IMR-90 (cell line): Measurements from ENCODE around the gene COPZ2. TPM values are rescaled to one million over a fixed set of nuclear protein-coding genes. Genes with fewer than 3 reads are reported as not detected.

Source experiments
- ATAC-seq: fragments of 200-7000 bp; cut with Tn5 transposase; 2 replicates; pipeline ENCODE4 v1.9.1; 2020; ENCODE audit warnings: low read depth, mild to moderate bottlenecking, moderate library complexity
- BruUV-seq: library from RNA; stranded (reverse); fragments of 400-500 nt; replicated peaks from 2 replicates; lab custom pipeline; 2021; lab: Mats Ljungman, UMichigan
- CTCF ChIA-PET: fragments of 300-600 bp; formaldehyde crosslinking; extraction: SDS; loops from one replicate; lab custom pipeline; 2021; ENCODE audit warnings: antibody characterized with exemption; lab: Yijun Ruan, JAX
- POLR2A ChIA-PET: fragments of 300-600 bp; sonication (Branson Sonifier 250); formaldehyde crosslinking; loops from one replicate; lab custom pipeline; 2022; ENCODE audit warnings: antibody characterized with exemption; ENCODE audit not compliant: unreplicated experiment; lab: Charles Lee
- DNase-seq: peaks from one replicate; pipeline ENCODE4 v3.0.0; 2013
- H2AFZ ChIP-seq: replicated peaks from 2 replicates; pipeline ENCODE3; 2013; ENCODE audit warnings: low read length, mild to moderate bottlenecking; ENCODE audit not compliant: poor library complexity
- H2AK5ac ChIP-seq: 2 replicates; pipeline ENCODE4 v1.6.1; 2013; ENCODE audit warnings: low read depth, low read length, inconsistent platforms
- H2AK9ac ChIP-seq: replicated peaks from 2 replicates; pipeline ENCODE3; 2013; ENCODE audit warnings: mild to moderate bottlenecking, low read depth, low read length, moderate library complexity; ENCODE audit not compliant: poor library complexity
- H2BK120ac ChIP-seq: 2 replicates; pipeline ENCODE4 v1.6.1; 2013; ENCODE audit warnings: low read depth, low read length, inconsistent platforms
- H2BK15ac ChIP-seq: 3 replicates; pipeline ENCODE4 v1.6.1; 2013; ENCODE audit warnings: low read depth, low read length, inconsistent platforms
- H2BK20ac ChIP-seq: 2 replicates; pipeline ENCODE4 v1.6.1; 2013; ENCODE audit warnings: low read depth, mild to moderate bottlenecking, inconsistent platforms, low read length, moderate library complexity
- H2BK5ac ChIP-seq: 2 replicates; pipeline ENCODE4 v1.6.1; 2013; ENCODE audit warnings: mild to moderate bottlenecking, low read depth, low read length, inconsistent platforms; ENCODE audit not compliant: poor library complexity, severe bottlenecking
- H3K14ac ChIP-seq: replicated peaks from 2 replicates; pipeline ENCODE4 v1.6.1; 2013; ENCODE audit warnings: low read depth, low read length, inconsistent platforms
- H3K18ac ChIP-seq: 2 replicates; pipeline ENCODE4 v1.6.1; 2013; ENCODE audit warnings: low read depth, low read length, control low read depth
- H3K23ac ChIP-seq: 2 replicates; pipeline ENCODE4 v1.6.1; 2013; ENCODE audit warnings: low read depth, low read length, inconsistent platforms
- H3K27ac ChIP-seq: 2 replicates; pipeline ENCODE4 v1.5.1; 2013; ENCODE audit warnings: mild to moderate bottlenecking, control low read depth, low read length; ENCODE audit not compliant: insufficient read depth
- H3K27me3 ChIP-seq: 2 replicates; pipeline ENCODE4 v1.6.1; 2013; ENCODE audit warnings: low read length; ENCODE audit not compliant: control insufficient read depth, insufficient read depth
- H3K36me3 ChIP-seq: 2 replicates; pipeline ENCODE4 v1.6.1; 2013; ENCODE audit warnings: low read length, mixed read lengths; ENCODE audit not compliant: control insufficient read depth, insufficient read depth
- H3K4ac ChIP-seq: 2 replicates; pipeline ENCODE4 v1.6.1; 2013; ENCODE audit warnings: low read depth, low read length, inconsistent platforms
- H3K4me1 ChIP-seq: 2 replicates; pipeline ENCODE4 v1.6.1; 2013; ENCODE audit warnings: low read length, mixed read lengths; ENCODE audit not compliant: control insufficient read depth, insufficient read depth
- H3K4me2 ChIP-seq: 2 replicates; pipeline ENCODE4 v1.6.1; 2013; ENCODE audit warnings: low read depth, mild to moderate bottlenecking, control low read depth, low read length, moderate library complexity
- H3K4me3 ChIP-seq: 2 replicates; pipeline ENCODE4 v1.5.1; 2013; ENCODE audit warnings: low read depth, mild to moderate bottlenecking, control low read depth, low read length, moderate library complexity; ENCODE audit not compliant: insufficient read depth
- H3K56ac ChIP-seq: 2 replicates; pipeline ENCODE4 v1.6.1; 2013; ENCODE audit warnings: low read length, inconsistent platforms; ENCODE audit not compliant: insufficient read depth; ENCODE audit errors: extremely low read depth
- H3K79me1 ChIP-seq, 2 experiments: 2 replicates each; pipeline ENCODE4 v1.6.1; 2013; ENCODE audit warnings: low read length in 2 of 2, inconsistent platforms in 1 of 2, low read depth in 1 of 2
- H3K9ac ChIP-seq: 2 replicates; pipeline ENCODE4 v1.6.1; 2013; ENCODE audit warnings: low read depth, low read length, control low read depth
- H3K9me1 ChIP-seq: 2 replicates; pipeline ENCODE4 v1.6.1; 2013; ENCODE audit warnings: low read length, inconsistent platforms; ENCODE audit not compliant: insufficient read depth
- H3K9me3 ChIP-seq: 2 replicates; pipeline ENCODE4 v1.6.1; 2013; ENCODE audit warnings: low read length; ENCODE audit not compliant: control insufficient read depth, insufficient read depth
- H4K20me1 ChIP-seq: 2 replicates; pipeline ENCODE4 v1.6.1; 2013; ENCODE audit warnings: low read length, inconsistent platforms; ENCODE audit not compliant: insufficient read depth
- H4K5ac ChIP-seq: 2 replicates; pipeline ENCODE4 v1.6.1; 2013; ENCODE audit warnings: mild to moderate bottlenecking, low read depth, low read length, control low read depth
- H4K8ac ChIP-seq, 2 experiments: 2 replicates each; pipeline ENCODE4 v1.6.1; 2013; ENCODE audit warnings: low read depth in 2 of 2, low read length in 2 of 2, control low read depth in 1 of 2, inconsistent platforms in 1 of 2
- H4K91ac ChIP-seq: 2 replicates; pipeline ENCODE4 v1.6.1; 2013; ENCODE audit warnings: low read depth, low read length, inconsistent platforms; ENCODE audit not compliant: insufficient read depth
- BHLHE40 ChIP-seq: fragments of 150-350 bp; IDR thresholded peaks from 2 replicates; pipeline ENCODE4 v1.6.1; 2016; ENCODE audit warnings: mild to moderate bottlenecking, low read depth, low read length
- CEBPB ChIP-seq: IDR thresholded peaks from 2 replicates; pipeline ENCODE4 v1.6.1; 2012; ENCODE audit warnings: low read depth, low read length, improper control_type of control experiment
- MAFK ChIP-seq: IDR thresholded peaks from 2 replicates; pipeline ENCODE4 v1.6.1; 2012; ENCODE audit warnings: low read depth, low read length, improper control_type of control experiment
- MAZ ChIP-seq: IDR thresholded peaks from 2 replicates; pipeline ENCODE4 v1.6.1; 2012; ENCODE audit warnings: low read depth, mild to moderate bottlenecking, low read length, improper control_type of control experiment, moderate library complexity, borderline replicate concordance
- POLR2A ChIP-seq: IDR thresholded peaks from 2 replicates; pipeline ENCODE4 v1.6.1; 2012; ENCODE audit warnings: mild to moderate bottlenecking, low read depth, low read length
- RAD21 ChIP-seq: IDR thresholded peaks from 2 replicates; pipeline ENCODE4 v1.6.1; 2012; ENCODE audit warnings: low read length, improper control_type of control experiment
- USF2 ChIP-seq: fragments of 150-350 bp; IDR thresholded peaks from 2 replicates; pipeline ENCODE4 v1.6.1; 2017; ENCODE audit warnings: mild to moderate bottlenecking, antibody characterized with exemption, low read length, low read depth
- WGBS, 2 experiments: methylation state at CpG; one replicate each; pipeline versions ENCODE4 v1.1.5 to v1.1.7; 2013; ENCODE audit warnings: missing lambda C conversion rate in 2 of 2; ENCODE audit not compliant: insufficient read length in 1 of 2; ENCODE audit errors: extremely low coverage in 2 of 2; 5-methylcytosine and 5-hydroxymethylcytosine counted together
- dilution Hi-C: fragments of 300-500 bp; cut with HindIII; formaldehyde crosslinking; loops from one replicate; pipeline ENCODE4 v1.14.3; 2018; ENCODE audit warnings: low sequenced_read_pairs; ENCODE audit not compliant: unreplicated experiment
- in situ Hi-C: fragments of 300-500 bp; cut with MboI; formaldehyde crosslinking; loops from 3 replicates; pipeline ENCODE4 v1.14.3; 2019; ENCODE audit warnings: low sequenced_read_pairs, inconsistent platforms, mixed read lengths
- intact Hi-C: fragments of 100-400 bp; cut with micrococcal nuclease; formaldehyde crosslinking; loops from 2 replicates; pipeline ENCODE4 v1.10.0; 2022
- polyA plus RNA-seq, 3 experiments: library from polyadenylated mRNA; depleted of rRNA; stranded (reverse); fragments of >200 nt; gene quantifications; 2 replicates each; pipeline ENCODE4 v1.2.3, GENCODE V29; 2012; ENCODE audit warnings: low replicate concordance in 1 of 3
- total RNA-seq: library from RNA; depleted of rRNA; stranded (reverse); fragments of >200 nt; gene quantifications from 2 replicates; pipeline ENCODE4 v1.2.3, GENCODE V29; 2012
- TF ChIP-seq, protein P1 (sequence below): fragments of 150-350 bp; IDR thresholded peaks from 2 replicates; pipeline ENCODE4 v1.6.1; 2016; ENCODE audit warnings: low read depth, mild to moderate bottlenecking, low read length, moderate library complexity, borderline replicate concordance

Gene COPZ2
- total and polyA plus RNA-seq, 2 of the 4 experiments (the other 2 are of a cell fraction): 41.0 to 86.1 TPM

- ChIA-PET CTCF (no interaction called here), POLR2A (no interaction called here)
- no peak overlapping the region for H3K56ac ChIP-seq
- no TSS peak for BruUV-seq
- H4K5ac ChIP-seq: no peak overlapping the region
- no peak overlapping the region for H3K4me3 ChIP-seq
- no peak overlapping the region for H2AK9ac ChIP-seq
- no peaks in the 10 kb centered on the region for H3K27me3 ChIP-seq
- in situ Hi-C loops: loop anchor here (5.0 kb wide), 1 partner anchor 34 kb away; no protein-coding TSS in a partner anchor
- intact Hi-C loops: no loop called here
- no CpG with 5 or more reads among the region's 1 CpG for WGBS, 2 experiments
- no peak overlapping the region for H3K23ac ChIP-seq
- no peak for DNase-seq
- no peak overlapping the region for H2BK20ac ChIP-seq
- H4K20me1 ChIP-seq: peaks cover 5% of the 10 kb centered on the region; the same call in 1 of the 2 replicates
- no peak overlapping the region for H3K14ac ChIP-seq
- H3K4me1 ChIP-seq: peaks cover 2% of the 10 kb centered on the region
- H3K4me2 ChIP-seq: no peak overlapping the region
- TF ChIP-seq POLR2A: no peak
- no peak for TF ChIP-seq CEBPB
- TF ChIP-seq, protein P1, sequence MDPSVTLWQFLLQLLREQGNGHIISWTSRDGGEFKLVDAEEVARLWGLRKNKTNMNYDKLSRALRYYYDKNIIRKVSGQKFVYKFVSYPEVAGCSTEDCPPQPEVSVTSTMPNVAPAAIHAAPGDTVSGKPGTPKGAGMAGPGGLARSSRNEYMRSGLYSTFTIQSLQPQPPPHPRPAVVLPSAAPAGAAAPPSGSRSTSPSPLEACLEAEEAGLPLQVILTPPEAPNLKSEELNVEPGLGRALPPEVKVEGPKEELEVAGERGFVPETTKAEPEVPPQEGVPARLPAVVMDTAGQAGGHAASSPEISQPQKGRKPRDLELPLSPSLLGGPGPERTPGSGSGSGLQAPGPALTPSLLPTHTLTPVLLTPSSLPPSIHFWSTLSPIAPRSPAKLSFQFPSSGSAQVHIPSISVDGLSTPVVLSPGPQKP: no peak
- no peak for TF ChIP-seq USF2
- no peak for TF ChIP-seq RAD21
- TF ChIP-seq BHLHE40: no peak
- no peak for TF ChIP-seq MAFK
- TF ChIP-seq MAZ: no peak
- H3K27ac ChIP-seq: no peak overlapping the region
- dilution Hi-C loops: no loop called here
- no peak overlapping the region for H2BK5ac ChIP-seq
- ATAC-seq: no peak
- H2AFZ ChIP-seq: no peak overlapping the region
- H2AK5ac ChIP-seq: no peak overlapping the region; the same call in 1 of the 2 replicates
- no peak overlapping the region for H2BK15ac ChIP-seq
- H3K36me3 ChIP-seq: peaks cover 35% of the 10 kb centered on the region
- no peak overlapping the region for H4K91ac ChIP-seq
- H4K8ac ChIP-seq: no peak overlapping the region
- no peak overlapping the region for H2BK120ac ChIP-seq
- no peak overlapping the region for H3K4ac ChIP-seq
- H3K9me1 ChIP-seq: peaks cover 3% of the 10 kb centered on the region
- no peaks in the 10 kb centered on the region for H3K9me3 ChIP-seq
- peaks cover 14 to 55% of the 10 kb centered on the region in 2 experiments for H3K79me1 ChIP-seq
- no peak overlapping the region for H3K9ac ChIP-seq
- no peak overlapping the region for H3K18ac ChIP-seq
These were observed 28.6 kb upstream of the COPZ2 start for GRCh38 chr17:48066192-48066591.
